Brain microvascular endothelial cell (primary cell): ENCODE data around the gene SREBF2.

Source experiments
- DNase-seq: peaks from one replicate; pipeline ENCODE4 v3.0.0-alpha.2; 2020
- H3K27ac ChIP-seq: fragments of 250-450 bp; sonication (Bioruptor Pico); 2 replicates; pipeline ENCODE4 v1.5.1; 2020; ENCODE audit warnings: mild to moderate bottlenecking, moderate library complexity
- H3K27me3 ChIP-seq: fragments of 250-450 bp; sonication (Bioruptor Pico); replicated peaks from 2 replicates; pipeline ENCODE4 v1.5.1; 2020; ENCODE audit warnings: mild to moderate bottlenecking
- H3K36me3 ChIP-seq: fragments of 250-450 bp; sonication (Bioruptor Pico); replicated peaks from 2 replicates; pipeline ENCODE4 v1.5.1; 2020; ENCODE audit warnings: mild to moderate bottlenecking
- H3K4me3 ChIP-seq: 2 replicates; pipeline ENCODE4 v1.5.1; 2011; ENCODE audit warnings: low read depth, mild to moderate bottlenecking, control low read depth, low read length, moderate library complexity
- CTCF ChIP-seq: IDR thresholded peaks from 2 replicates; pipeline ENCODE4 v1.5.1; 2011; ENCODE audit warnings: low read depth, mild to moderate bottlenecking, moderate library complexity, low read length, control low read depth, inconsistent platforms; ENCODE audit errors: missing control alignments
- in situ Hi-C: cut with HindIII; loops from 2 replicates; pipeline ENCODE4 v1.10.0; 2017; ENCODE audit warnings: low sequenced_read_pairs, low pct_ligation_motif_present

Gene SREBF2

GRCh38 chr22:41822317-41823057 lies 10.4 kb upstream of the SREBF2 start:
- Histone ChIP-seq H3K4me3 (no peak overlapping the region), H3K27ac (no peak overlapping the region), H3K36me3 (no peaks in the 10 kb centered on the region), H3K27me3 (no peaks in the 10 kb centered on the region)
- in situ Hi-C loops: no loop called here
- TF ChIP-seq CTCF: peak; percentile 56
- peak; percentile 61 for DNase-seq

GRCh38 chr22:41823797-41824196 lies 9.1 kb upstream of the SREBF2 start:
- H3K27me3 ChIP-seq: no peaks in the 10 kb centered on the region
- H3K36me3 ChIP-seq: no peaks in the 10 kb centered on the region
- in situ Hi-C loops: no loop called here
- TF ChIP-seq CTCF: no peak
- H3K4me3 ChIP-seq: no peak overlapping the region
- H3K27ac ChIP-seq: no peak overlapping the region
- no peak for DNase-seq

DNA sequence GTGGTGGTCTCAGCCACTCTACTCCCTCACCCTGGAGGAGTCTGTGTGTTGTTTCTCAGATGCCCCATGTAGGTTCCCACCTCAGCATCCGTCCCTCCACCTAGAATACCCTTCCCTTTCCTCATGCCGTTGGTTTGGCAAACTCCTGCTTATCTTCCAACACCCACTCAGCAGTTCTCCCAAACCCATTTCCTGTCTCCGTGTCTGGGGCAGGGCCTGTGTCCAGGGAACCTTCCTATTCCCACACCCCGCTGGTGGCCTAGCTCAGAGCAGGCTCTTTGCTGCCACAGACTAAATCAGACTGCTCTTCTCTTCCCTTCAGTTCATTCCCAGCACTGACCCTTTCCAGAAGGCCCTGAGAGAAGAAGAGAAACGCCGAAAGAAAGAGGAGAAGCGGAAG lies 7.5 kb upstream of the SREBF2 start:
- TF ChIP-seq CTCF: no peak
- H3K27ac ChIP-seq: no peak overlapping the region
- in situ Hi-C loops: no loop called here

GRCh38 chr22:41826021-41826420 lies 6.9 kb upstream of the SREBF2 start:
- no peak overlapping the region for H3K4me3 ChIP-seq
- no peak overlapping the region for H3K27ac ChIP-seq
- no peaks in the 10 kb centered on the region for H3K27me3 ChIP-seq
- no peak for DNase-seq
- no peak for TF ChIP-seq CTCF
- no peaks in the 10 kb centered on the region for H3K36me3 ChIP-seq
- in situ Hi-C loops: no loop called here

More for the DNA sequence above, 7.5 kb upstream of the SREBF2 start:
- no peaks in the 10 kb centered on the region for H3K27me3 ChIP-seq
- DNase-seq: peak; percentile 7
- no peaks in the 10 kb centered on the region for H3K36me3 ChIP-seq
- no peak overlapping the region for H3K4me3 ChIP-seq

DNA sequence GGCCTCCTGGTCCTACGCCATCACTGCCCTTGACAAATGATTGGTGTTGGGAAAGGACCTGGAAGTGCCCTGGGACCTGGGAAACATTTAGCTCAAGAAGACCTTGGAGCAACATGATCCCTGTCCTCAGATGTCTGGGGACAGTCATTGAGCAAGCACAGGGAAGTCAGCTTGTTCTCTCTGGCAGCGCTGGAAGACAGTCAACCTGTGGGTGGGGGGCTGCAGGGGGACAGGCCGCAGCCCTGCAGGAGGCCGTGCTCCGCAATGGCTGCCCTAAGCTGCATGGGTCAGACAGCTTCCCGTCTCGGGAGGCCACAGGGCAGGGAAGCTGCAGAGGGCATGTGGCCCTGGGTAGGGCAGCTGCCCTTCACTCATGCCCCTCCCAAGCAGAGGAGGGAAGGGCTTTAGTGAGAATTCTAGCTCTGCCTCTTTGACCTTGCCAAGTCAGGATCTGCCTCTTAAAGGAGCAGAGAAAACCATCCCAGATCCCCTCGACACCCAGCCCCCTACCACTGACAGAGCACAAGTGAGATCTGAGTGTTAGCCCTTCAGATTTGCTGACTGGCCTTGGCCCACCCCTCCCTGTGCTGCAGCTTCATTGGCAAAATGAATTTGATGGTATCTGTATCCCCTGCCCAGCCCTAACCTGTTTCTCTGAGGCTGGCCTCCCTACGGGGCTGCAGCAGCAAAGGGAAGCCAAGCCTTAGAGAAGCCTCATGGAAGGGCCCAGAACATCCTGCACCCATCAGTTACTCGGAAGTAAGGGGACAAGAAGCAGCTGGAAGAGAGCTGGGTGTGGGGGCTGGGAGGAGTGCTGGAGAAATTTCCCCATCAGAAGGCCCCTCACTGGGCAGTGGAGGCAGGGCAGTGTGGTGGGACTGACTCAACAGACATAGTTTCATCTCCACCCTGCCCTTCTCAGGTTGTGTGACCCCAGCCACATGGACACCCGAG lies 6.2 kb upstream of the SREBF2 start:
- H3K27ac ChIP-seq: no peak overlapping the region
- H3K27me3 ChIP-seq: no peaks in the 10 kb centered on the region
- no peak for TF ChIP-seq CTCF
- H3K36me3 ChIP-seq: no peaks in the 10 kb centered on the region
- in situ Hi-C loops: no loop called here
- no peak overlapping the region for H3K4me3 ChIP-seq
- DNase-seq: no peak
